Activated CD8-positive, alpha-beta memory T cell treated with anti-CD3 and anti-CD28 coated beads for 48 hours (primary cell): Measurements from ENCODE around the gene MEP1A.
A peak's percentile ranks its signal among the peaks of the same experiment; 100 is the strongest.
"Not testable (repeated sequence)": the region's sequence is repeated elsewhere in the genome, so short reads cannot be mapped to it uniquely, and the experiment has no call there.

Experiments used
- DNase-seq, 3 experiments: peaks; one replicate each; pipeline ENCODE4 v3.0.0-alpha.2; 2020; ENCODE audit warnings: low read depth in 2 of 3, low spot score in 2 of 3

The MEP1A gene

DNA sequence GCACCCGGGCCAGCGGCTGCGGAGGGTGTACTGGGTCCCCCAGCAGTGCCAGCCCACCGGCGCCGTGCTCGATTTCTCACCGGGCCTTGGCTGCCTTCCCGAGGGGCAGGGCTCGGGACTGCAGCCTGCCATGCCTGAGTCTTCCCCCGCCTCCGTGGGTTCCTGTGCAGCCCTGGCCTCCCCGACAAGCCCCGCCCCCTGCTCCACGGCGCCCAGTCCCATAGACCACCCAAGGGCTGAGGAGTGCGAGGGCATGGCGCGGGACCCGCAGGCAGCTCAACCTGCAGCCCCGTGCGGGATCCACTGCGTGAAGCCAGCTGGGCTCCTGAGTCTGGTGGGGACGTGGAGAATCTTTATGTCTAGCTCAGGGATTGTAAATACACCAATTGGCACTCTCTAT lies 18.5 kb upstream of the MEP1A start:
- DNase-seq, result not testable (repeated sequence)

DNA sequence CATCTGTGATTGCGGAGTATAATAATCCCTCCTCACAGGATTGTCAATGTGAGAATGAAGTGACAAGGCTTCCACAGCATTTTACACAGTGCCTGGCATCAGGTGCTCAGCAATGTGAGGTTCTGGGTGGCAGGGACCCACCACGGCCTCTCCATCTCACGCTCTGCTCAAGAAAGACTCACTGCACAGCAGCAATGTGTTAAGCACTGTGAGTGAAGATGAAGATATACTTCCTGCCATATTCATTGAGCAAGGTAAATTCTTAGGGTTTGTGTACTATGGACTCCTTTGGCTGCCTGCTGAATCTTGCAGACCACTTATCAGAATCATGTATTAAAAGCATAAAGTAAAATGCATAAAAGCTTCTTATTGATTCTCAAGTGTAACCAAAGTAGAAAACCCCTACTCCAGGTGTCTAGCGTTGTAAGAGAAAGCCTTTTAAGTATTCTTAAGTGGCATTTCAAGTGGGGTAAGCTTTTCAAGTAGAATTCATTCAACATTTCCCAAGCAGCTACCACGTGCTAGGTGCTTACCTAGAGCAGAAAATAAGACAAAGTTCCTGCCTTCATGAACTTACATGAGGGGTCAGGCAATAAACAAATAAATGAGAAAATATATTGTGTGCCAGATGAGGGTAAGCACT lies 17.0 kb upstream of the MEP1A start:
- DNase-seq, result no peak

DNA sequence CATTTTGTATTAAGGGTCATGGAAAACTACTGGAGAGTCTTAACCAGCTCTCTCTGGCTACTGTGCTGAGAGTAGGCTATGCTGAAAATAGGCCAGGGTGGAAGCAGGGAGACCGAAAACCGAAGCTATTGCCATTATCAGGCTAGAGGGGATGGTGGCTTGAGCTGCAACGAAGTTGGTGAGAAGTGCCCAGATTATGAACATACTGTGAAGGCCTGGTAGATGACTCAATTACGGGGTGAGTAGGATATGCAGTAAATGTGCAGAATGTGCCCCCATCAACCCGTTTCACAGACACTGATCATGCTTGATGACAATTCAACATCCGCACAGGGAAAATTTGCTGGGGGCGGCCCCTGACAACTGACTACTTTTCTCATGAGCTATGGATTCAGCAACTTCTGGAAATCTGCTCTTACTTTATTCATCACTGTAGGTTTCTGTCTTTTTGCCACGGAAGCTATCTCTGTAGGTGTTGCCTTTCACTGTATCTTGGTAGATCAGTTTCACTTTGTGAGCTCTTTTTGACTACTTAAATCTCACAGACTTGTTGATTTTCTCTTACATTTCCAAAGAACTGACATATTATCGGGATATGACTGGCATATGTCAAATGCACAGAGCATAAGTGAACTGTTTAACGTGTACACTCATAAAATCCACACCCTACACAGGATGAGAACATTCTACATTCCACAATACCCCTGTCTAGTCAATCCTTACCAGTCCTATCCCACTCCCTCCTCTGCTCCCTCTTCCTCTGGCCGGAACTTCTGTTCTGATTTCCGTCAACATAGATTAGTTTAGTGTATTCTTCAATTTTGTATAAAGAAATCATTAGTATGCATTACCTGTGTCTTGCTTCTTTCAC lies 15.5 kb upstream of the MEP1A start:
- no peak for DNase-seq

DNA sequence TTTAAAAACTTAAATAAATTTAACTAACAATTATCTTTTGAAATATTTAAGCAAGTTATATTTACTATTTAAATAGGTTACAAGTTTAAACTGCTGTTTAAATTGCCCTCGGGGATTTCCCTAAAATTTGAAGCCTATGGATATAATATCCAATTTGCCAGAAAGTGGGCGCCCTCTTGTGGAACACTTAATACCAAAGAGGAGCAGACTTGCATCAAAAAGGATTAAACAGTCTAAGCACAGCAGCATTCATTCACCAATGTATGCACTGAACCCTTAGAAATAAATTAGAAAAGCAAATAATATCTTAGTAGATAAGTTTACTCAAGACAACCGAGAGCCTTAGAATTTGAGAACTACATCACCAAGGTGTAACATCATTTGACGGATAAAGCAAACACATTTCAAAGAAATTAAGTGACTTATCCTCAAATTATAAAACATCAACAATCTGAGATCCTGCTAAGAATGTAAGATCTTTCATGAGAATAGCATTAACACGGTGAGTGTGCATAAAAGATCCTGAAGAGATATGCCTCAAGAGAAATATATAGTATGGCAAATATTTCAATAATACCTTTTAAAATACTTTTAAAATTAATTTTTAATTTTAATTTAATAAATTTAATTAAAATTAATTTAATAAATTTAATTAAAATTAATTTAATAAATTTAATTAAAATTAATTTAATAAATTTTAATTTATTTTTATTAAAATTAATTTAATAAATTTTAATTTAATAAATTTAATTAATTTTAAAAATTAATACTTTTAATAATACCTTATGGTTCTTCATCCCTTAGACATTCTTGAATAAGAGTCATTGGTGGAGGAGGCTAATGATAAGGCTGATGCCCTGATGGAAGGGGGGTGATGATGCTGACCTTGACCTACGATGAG lies 11.5 kb upstream of the MEP1A start:
- DNase-seq, result peak in 1 of 3 experiments; percentile 7

DNA sequence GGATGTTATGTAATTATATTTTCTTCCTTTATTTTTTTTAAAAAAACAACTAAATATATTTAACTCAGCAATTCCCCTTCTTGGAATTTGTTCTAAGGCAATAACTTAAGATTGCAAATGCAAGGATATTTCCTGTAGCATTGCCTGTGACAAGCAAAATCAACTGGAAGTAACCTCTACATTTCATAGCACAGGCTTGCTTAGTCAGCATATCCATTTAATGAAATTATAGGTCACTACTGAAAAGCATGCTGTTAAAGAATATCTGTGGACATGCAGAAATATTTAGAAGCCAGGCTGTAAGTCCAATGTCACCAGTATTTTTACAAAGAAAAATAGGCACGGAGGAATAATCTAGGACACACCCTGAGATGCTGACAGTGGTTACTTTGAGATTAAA lies 8.7 kb upstream of the MEP1A start:
- no peak for DNase-seq

DNA sequence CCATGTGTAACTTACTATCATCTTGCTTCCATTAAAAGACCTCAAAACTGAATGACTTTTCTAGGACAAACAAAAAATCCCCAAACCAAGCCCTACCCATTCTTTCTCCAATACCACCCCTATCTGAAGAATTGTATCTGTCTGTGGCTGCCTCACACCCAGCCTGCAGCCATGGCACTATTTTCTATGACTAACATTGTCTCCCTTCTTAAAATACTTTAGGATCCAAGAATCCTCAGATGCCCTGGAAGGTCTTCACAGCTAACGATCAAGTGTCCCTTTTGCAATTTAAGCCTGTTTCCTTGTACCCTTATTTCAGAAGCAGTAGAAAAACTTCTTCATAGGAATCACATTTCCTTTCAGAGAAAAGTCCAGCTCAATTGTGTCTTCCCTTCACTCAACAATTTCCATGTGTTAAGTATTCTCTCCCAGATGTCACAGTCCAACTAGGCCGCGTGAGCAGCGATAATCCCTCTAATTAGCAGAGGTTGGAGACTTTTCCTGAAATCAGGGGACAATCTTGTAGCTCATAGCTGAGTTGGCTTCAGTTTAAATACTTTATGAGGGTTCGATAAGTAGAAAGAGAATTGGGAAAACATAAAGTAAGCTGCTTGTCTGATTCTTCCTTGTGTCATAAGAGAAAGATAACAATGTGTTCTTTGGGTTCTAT lies 5.2 kb upstream of the MEP1A start:
- DNase-seq, result no peak

DNA sequence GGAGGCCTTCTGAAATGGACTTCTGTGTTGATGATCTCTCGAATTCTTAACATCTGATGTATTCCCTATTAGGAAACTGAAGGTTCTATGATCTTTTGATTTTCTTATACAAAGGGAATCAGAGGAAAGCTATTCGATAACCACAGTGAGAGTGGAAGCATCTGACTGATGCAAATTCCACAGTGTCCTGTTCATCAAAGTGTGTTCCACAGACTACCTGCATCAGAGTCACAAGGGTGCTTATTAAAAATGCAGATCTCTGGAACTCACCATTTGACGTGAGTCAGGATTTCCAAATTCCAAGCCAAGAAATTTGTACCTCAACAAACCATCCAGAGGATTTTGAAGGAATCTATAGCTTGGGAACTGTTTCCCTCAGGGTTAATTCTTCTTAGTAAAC lies 4.4 kb upstream of the MEP1A start:
- no peak for DNase-seq

DNA sequence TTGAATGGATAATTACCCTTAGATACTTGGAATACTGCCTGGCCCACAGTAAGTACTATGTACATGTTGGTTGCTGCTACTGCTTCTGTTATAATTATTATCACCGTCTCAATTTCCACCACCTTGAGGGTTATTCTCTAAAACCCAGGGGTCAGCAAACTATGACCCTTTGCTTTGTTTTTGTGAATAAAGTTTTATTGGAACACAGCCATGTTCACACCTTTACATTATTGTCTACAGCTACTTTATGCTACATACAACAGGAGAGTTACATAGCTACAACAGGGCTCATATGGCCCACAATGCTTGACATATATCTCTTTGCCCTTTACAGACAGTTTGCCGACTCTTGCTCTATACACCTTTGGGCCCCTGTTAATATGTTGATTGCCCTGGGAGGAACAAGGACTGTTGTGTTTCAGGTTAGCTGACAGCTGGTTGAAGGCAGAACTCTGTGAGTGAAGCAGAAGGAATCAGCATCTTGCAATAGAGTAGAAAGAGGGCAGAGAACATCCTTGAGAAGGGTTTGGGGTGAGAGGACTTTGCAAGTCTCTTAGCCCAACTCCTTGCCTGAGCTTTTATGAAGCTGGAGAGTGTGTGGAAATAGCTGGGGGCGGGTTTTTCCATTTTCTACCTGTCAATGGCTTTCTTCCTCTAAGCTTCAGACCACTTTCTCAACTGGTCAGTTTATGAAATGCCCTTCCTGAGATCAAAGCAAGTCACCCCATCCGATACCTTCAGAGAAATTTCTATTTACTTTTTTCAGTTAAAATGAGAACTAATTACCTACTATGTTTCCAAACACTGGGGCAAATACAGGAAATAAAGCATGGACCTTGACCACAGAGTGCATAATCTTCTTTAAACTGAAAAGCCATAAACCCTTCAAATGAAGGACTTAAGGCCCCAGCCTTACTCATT lies 3.5 kb upstream of the MEP1A start:
- no peak for DNase-seq

DNA sequence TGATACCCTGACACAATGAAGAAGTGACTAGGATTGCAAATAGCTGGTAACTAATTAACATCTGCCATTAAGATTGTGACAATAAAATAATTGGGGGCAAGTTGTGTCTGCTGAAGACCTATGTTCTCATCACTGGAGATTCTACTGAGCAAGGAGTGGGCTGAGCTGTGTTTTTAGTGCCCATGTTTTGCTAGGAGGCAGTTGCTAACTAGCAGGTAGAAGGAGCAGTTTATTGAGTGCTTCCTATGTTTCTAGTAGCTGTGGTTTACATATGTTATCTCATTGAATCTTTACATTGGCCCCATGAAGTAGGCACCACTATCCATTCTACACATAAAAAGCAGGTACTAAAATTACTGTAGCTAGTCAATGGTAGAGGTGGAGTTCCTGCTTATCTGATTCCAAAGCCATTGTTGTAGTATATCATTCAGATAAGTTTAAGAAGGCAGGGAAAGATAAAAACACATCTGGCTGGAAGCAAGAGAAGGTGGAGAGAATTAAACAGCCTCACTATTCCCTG lies 2.8 kb upstream of the MEP1A start:
- DNase-seq, result no peak

DNA sequence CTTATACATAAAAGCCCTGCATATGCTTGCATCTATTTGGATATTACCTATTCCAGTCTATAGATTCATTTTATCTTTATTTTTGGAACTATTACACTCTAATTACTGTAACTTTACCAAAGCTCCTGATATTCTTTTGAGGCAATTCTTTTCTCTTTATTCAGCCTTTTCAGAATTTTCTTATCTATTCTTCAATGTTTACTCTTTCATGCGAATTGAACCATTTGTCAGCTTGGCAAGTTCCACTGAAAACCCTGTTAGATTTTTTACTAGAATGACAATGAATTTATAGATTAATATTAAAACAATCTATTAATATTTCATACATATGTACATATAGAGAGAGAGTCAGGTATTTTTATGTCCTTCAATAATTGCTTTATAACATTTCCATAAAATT lies 554 bp upstream of the MEP1A start:
- DNase-seq, result no peak

DNA sequence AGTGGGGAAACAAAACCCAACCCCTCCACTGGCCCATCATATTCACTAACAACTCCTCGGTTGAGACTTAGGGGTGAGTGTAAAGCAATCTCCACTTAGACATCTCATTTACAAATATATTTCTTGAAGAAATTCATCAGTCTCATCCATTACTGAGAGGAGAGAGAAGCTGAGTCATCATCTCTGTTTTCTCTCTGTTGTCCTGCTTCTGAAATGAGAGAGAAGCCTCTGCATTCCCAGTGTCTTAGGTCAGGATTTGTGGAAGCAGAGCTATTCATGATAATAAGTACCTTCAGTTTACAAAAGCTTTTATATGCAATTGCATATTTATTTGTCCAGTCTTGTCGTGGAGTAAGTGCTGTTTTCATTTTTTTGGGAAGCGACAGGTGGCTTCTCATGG lies 879 bp downstream of the MEP1A start:
- no peak for DNase-seq

DNA sequence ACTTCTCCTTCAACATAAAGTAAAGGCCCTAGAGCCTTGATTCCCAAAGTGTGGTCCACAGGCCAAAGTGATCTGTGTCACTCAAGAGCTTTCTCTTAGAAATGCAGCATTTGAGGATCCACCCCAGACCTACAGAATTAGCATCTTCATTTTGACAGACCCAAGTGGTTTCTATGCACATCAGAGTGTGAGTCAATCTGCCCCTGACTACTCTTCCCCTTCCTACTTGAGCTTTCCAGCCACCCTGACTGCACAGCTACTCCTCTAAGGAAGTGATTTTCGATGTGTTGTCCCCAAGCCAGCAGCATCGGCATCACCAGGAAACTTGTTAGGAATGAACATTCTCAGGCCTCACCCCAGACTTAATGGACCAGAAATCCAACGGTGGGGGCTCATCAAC lies 2.6 kb downstream of the MEP1A start:
- no peak for DNase-seq

DNA sequence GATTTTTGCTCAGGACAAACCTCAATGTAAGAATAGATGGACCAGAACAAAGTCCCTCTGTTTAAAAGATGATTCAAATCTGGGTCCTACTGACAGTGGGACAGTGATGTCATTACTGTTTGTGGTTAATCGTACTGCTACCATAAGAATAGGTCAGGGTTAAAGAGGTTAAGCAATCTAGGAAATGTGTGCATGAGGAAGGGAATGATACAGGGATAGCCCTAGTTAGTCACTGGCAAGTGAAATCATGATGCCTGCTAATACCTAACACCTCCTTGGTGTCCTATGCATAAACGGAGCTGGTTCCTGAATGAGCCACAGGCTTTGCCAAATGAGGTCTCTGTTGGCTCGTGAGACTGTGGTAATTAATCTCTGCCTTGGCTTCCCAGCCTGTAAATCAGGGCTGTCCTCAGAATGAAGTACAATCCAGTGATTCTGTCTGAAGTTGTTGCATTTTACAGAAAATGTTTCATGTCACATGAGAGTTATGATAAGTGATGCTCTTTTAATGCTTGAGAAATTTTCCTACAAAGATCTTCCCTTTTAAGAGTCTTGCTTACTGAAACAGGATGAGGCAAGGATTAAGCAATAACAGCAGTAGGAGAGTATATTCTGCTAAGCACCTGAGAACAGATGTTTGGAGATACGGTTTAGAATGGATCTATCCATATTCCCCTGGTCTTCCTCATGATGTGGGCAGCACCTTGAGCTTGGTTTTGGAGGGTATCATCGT lies 3.8 kb downstream of the MEP1A start:
- no peak for DNase-seq

DNA sequence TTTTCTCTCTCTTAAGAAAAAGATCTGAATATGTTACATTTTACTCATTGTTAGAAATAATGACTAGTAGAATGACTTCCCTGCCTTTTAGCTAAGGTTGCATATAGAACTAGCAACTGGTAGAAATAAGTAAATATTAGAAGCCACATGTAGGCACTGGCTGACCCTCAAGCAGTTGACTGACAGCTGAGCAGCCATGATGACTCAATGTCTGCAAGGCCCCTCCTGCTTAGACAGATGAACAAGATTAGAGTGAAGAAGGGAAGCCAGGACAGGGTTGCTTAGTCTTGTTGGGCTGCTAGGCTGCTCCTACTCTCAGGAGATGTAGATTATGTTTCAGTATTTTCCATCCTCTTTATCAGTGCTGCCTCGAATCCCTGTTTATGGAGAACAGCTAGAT lies 6.5 kb downstream of the MEP1A start:
- no peak for DNase-seq

DNA sequence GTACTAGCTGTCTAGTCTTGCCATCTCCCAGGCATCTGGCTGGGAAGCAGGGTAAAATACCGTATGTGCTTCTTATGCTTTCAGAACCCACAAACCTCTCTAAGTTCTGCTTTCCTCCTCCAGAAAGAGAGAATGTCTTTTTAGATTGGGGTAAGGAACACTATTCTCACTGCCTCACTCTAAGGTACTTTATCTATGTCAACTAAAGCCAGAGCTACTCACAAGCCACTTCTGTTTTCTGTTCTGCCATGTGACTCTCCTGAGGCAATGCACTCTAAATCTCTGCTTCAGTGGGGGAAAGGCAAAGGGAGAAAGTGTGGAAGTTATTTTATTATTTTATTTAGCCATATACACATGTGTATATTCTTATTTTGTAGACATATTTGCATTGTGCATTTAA lies 15.6 kb downstream of the MEP1A start:
- DNase-seq, result no peak

DNA sequence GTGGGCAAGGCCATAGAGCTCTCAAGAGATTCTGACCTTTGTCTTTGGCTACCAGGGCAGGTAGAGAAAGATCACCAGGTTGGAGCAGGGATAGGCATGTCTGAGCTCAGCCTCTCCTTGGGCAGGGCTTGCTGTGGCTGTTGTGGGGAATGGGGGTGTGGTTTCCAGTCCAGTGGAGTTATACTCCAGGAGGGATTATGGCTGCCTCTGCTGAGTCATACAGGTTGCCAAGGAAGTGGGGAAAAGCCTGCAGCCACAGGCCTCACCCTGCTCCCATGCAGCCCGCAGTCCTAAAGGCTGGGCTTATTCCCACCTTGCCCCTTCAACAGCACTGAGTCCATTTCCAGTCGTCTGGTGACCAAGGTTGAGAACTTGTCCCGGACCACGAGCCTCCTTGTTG lies 21.9 kb downstream of the MEP1A start:
- no peak for DNase-seq

DNA sequence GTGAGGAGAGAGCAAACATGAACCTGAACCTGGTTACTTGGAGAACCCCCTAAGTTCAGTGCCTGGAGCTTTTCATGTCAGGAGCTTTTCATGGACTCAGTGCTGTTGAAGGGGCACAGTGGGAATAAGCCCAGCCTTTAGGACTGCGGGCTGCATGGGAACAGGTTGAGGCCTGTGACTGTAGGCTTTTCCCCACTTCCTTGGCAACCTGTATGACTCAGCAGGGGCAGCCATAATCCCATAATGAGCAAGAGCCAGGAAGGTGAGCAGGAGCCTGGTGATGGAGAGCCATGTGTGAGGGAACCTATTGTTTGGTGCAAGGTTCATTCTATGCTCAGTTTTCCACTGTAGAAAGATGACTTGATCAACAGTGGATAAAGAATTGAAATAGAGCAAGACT lies 23.4 kb downstream of the MEP1A start:
- no peak for DNase-seq

DNA sequence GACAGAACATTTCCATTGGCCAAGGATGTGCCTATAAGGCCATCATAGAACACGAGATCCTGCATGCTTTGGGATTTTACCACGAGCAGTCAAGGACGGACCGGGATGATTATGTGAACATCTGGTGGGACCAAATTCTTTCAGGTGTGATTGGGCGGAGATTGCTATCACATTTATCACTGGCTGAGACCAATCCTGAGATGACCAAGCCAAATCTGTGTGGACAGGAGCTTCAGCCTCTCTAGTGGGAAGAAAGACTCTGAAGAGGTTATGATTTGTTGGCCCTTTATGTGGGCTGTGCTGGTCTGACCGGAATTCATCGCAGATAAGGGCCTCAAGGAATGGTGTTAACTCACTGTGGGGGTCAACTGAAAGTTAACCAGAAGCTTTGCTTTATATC lies 26.4 kb downstream of the MEP1A start:
- DNase-seq, result no peak

DNA sequence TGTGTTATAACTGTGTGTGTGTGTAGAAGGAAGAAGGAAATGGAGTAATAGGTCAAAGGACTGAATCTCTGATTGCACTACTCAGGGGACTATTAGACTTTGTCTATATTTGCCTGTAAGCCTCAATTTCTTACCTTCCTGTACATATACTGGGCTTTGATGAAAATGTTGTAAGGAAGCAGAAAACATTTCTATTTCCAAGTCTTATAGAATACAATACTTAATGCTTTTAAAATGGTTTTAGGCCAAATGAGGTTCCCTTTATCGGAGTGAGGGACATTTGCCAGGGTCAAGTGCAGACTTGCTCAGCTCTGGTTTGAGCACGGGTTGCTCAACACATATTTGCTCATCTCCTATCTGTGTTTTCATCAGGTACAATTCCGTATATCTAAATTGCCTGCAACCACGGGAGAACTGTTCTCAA lies 28.3 kb downstream of the MEP1A start:
- DNase-seq, result no peak
